OCI-LY7 (cell line): ENCODE data around the gene ALKAL2.

Experiments
- EZH2phosphoT487 ChIP-seq: fragments of 200-600 bp; sonication (generic); IDR thresholded peaks from 2 replicates; pipeline ENCODE4 v1.6.1; 2018; ENCODE audit warnings: low read depth, borderline replicate concordance, mild to moderate bottlenecking, mixed run types, antibody characterized with exemption, low read length, moderate library complexity, mixed read lengths
- TF ChIP-seq, protein P1 (sequence below): fragments of 200-600 bp; sonication (generic); conservative IDR thresholded peaks from 2 replicates; pipeline ENCODE4 v1.5.1; 2014; ENCODE audit warnings: mild to moderate bottlenecking, antibody characterized with exemption, low read length, moderate library complexity, mixed read lengths

DNA sequence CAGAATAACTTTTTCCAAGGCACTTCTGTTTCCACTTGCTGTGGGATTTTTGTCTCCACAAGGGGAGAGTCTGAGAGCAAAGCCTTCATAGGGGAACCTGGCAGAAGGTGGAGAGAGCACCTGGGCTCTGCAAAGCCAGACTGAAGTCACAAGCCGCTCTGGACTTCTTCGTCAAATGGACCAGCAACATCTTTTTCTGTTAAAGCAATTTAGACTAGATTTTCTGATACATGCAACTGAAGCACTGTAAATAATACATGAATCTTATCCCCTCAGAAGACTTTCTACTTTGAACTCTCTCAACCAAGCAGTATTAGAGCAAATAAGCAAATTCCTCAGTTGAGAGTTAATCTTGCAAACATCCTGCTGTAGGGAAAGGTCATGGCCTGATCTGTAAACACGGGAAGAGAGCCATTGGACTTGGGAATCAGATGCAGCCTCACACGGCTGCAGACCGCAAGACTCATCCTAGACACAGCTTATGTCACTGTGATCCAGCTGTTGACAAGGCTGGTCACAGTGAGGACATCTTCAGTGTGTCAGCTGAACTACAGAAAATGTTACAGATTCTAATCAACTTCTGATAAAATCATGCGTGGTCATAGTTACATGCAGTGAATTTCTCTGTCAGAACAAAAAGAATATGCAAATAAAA, 27.3 kb downstream of the ALKAL2 start:
- TF ChIP-seq, protein P1, sequence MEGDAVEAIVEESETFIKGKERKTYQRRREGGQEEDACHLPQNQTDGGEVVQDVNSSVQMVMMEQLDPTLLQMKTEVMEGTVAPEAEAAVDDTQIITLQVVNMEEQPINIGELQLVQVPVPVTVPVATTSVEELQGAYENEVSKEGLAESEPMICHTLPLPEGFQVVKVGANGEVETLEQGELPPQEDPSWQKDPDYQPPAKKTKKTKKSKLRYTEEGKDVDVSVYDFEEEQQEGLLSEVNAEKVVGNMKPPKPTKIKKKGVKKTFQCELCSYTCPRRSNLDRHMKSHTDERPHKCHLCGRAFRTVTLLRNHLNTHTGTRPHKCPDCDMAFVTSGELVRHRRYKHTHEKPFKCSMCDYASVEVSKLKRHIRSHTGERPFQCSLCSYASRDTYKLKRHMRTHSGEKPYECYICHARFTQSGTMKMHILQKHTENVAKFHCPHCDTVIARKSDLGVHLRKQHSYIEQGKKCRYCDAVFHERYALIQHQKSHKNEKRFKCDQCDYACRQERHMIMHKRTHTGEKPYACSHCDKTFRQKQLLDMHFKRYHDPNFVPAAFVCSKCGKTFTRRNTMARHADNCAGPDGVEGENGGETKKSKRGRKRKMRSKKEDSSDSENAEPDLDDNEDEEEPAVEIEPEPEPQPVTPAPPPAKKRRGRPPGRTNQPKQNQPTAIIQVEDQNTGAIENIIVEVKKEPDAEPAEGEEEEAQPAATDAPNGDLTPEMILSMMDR: no peak
- no peak for TF ChIP-seq EZH2phosphoT487
